GM18519 (cell line): Measurements from ENCODE around the gene SKAP2.
A peak's percentile ranks its signal among the peaks of the same experiment; 100 is the strongest.

Experiments used
- ATAC-seq: cut with Tn5 transposase; IDR thresholded peaks from one replicate; pipeline ENCODE4 v1.9.1; 2021; ENCODE audit warnings: mild to moderate bottlenecking, moderate library complexity; ENCODE audit not compliant: unreplicated experiment, low FRiP score

Gene SKAP2

GRCh38 chr7:26864309-26865093 lies at the start of gene SKAP2:
TSS of gene SKAP2 (minus strand) at chr7:26864590. CDS start at chr7:26864429, 161 bp downstream.
- ATAC-seq = peak; percentile 82

- ATAC-seq = no peak
These were observed 48.6 kb upstream of the SKAP2 start for GRCh38 chr7:26912933-26913536.

- no peak for ATAC-seq
These were observed 47.9 kb upstream of the SKAP2 start for GRCh38 chr7:26912338-26912737.

- ATAC-seq = no peak
These were observed 45.8 kb upstream of the SKAP2 start for GRCh38 chr7:26910221-26910620.

- ATAC-seq = no peak
These were observed 35.9 kb upstream of the SKAP2 start for GRCh38 chr7:26900251-26900650.

GRCh38 chr7:26899519-26899918 lies 35.1 kb upstream of the SKAP2 start:
- no peak for ATAC-seq

- no peak for ATAC-seq
These were observed 34.5 kb upstream of the SKAP2 start for GRCh38 chr7:26898891-26899290.

GRCh38 chr7:26897928-26898327 lies 33.5 kb upstream of the SKAP2 start:
- no peak for ATAC-seq

- peak; percentile 53 for ATAC-seq
These were observed 27.3 kb upstream of the SKAP2 start for GRCh38 chr7:26891400-26892350.

- ATAC-seq = no peak
These were observed 16.5 kb upstream of the SKAP2 start for GRCh38 chr7:26880852-26881251.

- ATAC-seq = no peak
These were observed 15.3 kb upstream of the SKAP2 start for GRCh38 chr7:26879671-26880070.

- ATAC-seq = no peak
These were observed 4.6 kb upstream of the SKAP2 start for GRCh38 chr7:26868841-26869495.

- peak; percentile 27 for ATAC-seq
These were observed 651 bp upstream of the SKAP2 start for GRCh38 chr7:26865094-26865388.

- ATAC-seq = no peak
These were observed 677 bp downstream of the SKAP2 start for GRCh38 chr7:26863518-26864308.

- no peak for ATAC-seq
These were observed 1.6 kb downstream of the SKAP2 start for GRCh38 chr7:26862834-26863233.

GRCh38 chr7:26861050-26861449 lies 3.3 kb downstream of the SKAP2 start:
- no peak for ATAC-seq

GRCh38 chr7:26860361-26860760 lies 4.0 kb downstream of the SKAP2 start:
- no peak for ATAC-seq

- no peak for ATAC-seq
These were observed 4.7 kb downstream of the SKAP2 start for GRCh38 chr7:26859720-26860119.

GRCh38 chr7:26858735-26859134 lies 5.7 kb downstream of the SKAP2 start:
- no peak for ATAC-seq

GRCh38 chr7:26858241-26858715 lies 6.1 kb downstream of the SKAP2 start:
- ATAC-seq = no peak
